NCI-H1930 (cell line): ENCODE measurements around the gene MPV17L.
A peak's percentile ranks its signal among the peaks of the same experiment; 100 is the strongest.
"Not testable (repeated sequence)": the region's sequence is repeated elsewhere in the genome, so short reads cannot be mapped to it uniquely, and the experiment has no call there.

Experiments
- DNase-seq, 2 experiments: peaks; one replicate each; lab custom pipeline; 2025; lab: John Stamatoyannopoulos, UW

The MPV17L gene

GRCh38 chr16:15395631-15396508 lies at the start of gene MPV17L:
Gene MPV17L (plus strand): TSS chr16:15395754. CDS start chr16:15395898, 144 bp downstream.
- DNase-seq, result peak; percentile 39 to 65

DNA sequence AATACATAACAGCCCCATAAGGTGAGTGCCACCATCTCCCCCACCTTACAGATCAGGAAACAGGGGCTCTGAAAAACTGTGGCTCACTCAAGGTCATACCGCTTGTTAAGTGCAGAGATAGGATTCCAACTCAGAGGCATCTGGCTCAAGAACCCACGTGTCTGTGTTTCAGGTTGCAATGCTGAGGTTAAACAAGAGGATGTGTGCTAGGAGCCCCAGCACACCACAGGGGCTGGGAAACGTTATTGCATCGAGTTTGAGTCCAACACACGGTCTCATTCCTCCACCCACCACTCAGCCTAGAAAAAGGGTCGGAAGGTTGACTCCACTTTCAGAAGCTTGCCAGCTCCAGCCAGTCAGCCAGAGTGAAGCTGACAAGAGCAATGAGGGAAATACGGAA lies 46.8 kb upstream of the MPV17L start:
- not testable (repeated sequence) for DNase-seq

DNA sequence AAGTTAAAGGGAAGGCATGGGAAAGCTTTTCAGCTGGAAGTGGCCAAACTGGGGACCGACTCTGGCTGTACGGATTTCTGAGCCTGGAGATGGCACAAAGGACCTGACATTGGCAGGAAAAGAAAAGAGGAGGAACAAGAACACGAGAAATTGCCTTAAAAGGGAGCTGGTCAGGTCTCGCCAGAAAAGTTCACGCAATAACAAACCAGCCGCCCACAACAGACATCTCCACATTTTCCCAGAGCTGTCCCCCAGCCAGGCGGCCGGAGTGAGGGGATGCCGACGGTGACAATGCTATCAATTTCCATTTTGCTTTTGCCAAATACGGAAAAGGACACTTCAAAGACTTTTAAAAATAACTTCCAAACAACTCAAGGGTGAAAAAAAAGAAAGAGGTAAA lies 44.3 kb upstream of the MPV17L start:
- DNase-seq, result not testable (repeated sequence)

- not testable (repeated sequence) for DNase-seq
Observed at GRCh38 chr16:15351745-15352144, 43.8 kb upstream of the MPV17L start.

DNA sequence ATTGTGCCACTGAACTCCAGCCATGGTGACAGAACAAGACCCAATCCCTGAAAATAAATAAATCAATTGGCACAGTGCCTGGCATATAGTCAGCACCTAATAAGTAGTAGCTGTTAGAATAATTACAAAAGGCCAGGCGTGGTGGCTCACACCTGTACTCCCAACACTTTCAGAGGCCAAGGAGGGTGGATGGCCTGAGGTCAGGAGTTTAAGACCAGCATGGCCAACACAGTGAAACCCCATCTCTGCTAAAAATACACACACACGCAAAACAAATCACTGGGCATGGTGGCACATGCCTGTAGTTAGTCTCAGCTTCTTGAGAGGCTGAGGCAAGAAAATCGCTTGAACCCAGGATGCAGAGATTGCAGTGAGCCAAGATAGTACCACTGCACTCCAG lies 42.7 kb upstream of the MPV17L start:
- not testable (repeated sequence) for DNase-seq

DNA sequence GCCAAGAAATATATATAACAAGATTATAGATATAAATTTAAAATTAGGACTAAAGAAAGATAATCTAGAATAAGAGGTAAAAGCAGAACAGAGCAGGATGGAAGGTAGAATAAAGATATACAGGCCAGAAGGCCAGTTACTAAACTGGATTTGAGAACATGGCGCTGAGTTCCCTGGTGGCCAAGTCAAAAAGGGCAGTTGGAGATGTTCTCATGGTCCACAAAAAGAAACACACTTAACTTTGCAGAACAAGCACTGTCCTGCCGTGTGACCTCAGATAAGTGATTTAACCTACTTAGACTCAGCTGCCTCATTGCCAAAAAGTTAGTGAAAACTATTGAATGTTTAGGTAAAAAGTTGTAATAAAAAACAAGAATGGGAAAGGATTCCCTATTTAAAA lies 40.7 kb upstream of the MPV17L start:
- not testable (repeated sequence) for DNase-seq

GRCh38 chr16:15357495-15357894 lies 38.1 kb upstream of the MPV17L start:
- not testable (repeated sequence) for DNase-seq

DNA sequence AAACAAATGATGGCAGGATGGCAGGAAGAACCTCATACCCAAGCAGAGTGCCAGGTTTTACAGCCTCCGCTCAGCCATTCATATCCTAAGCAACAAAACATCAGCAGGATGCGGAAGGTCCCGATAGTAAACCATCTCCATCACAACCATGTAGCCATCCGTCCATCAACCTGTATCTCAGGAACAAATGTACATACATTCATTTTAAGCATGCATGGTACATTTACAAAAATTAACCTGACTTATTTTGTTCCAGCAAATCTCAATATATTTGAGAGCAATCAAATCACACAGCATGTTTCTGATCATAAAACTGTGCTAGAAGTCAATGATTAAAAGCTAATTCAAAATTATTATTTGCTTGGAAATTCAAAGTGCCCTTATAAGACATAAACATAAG lies 17.4 kb upstream of the MPV17L start, which contains the start of gene NPIPA5:
Gene NPIPA5 (minus strand): TSS at position 101 of the 400 bp plus-strand sequence. CDS start 0 bp downstream, at position 101.
- DNase-seq, result not testable (repeated sequence)

- DNase-seq, result not testable (repeated sequence)
Observed at GRCh38 chr16:15382810-15383209, 12.7 kb upstream of the MPV17L start.

GRCh38 chr16:15388060-15388459 lies 7.5 kb upstream of the MPV17L start:
- DNase-seq, result not testable (repeated sequence)

GRCh38 chr16:15389916-15390315 lies 5.6 kb upstream of the MPV17L start:
- not testable (repeated sequence) for DNase-seq

DNA sequence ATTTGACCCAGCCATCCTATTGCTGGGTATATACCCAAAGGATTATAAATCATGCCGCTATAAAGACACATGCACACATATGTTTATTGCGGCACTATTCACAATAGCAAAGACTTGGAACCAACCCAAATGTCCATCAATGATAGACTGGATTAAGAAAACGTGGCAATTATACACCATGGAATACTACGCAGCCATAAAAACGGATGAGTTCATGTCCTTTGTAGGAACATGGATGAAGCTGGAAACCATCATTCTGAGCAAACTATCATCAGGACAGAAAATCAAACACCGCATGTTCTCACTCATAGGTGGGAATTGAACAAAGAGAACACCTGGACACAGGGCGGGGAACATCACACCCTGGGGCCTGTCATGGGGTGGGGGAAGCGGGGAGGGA lies 2.5 kb upstream of the MPV17L start:
- not testable (repeated sequence) for DNase-seq

GRCh38 chr16:15396509-15396829 lies 915 bp downstream of the MPV17L start:
- DNase-seq, result not testable (repeated sequence)

DNA sequence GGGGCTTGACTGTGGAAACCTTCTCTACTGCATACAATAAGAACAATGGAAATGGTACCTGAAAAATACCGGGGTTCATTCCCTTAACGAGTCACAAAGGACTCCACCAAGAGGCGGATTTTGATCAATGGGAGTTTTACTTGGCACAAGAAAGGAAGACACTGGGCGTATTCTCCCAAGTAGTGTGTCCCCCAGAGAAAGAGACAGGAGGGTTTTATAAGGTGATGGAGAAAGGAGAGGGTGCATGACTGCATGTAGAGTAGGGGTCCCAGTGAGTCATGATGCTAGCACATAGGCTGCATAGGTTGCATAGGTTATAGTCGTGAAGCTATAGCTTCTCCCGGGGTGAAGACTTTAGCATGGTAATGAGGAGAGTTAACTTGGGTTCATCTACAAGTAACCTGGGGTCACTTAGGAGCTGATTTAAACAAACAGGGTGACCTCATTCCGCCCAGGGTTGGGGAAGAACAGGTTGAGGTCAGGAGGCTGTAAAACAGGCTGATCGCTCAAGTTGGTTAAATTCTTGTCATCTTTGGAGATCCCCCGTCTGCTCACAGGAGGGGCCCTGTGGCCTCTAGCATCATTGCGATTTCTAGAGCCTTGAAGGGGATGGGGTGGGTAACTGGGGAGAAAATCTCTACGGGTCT lies 1.5 kb downstream of the MPV17L start:
- DNase-seq, result no peak

DNA sequence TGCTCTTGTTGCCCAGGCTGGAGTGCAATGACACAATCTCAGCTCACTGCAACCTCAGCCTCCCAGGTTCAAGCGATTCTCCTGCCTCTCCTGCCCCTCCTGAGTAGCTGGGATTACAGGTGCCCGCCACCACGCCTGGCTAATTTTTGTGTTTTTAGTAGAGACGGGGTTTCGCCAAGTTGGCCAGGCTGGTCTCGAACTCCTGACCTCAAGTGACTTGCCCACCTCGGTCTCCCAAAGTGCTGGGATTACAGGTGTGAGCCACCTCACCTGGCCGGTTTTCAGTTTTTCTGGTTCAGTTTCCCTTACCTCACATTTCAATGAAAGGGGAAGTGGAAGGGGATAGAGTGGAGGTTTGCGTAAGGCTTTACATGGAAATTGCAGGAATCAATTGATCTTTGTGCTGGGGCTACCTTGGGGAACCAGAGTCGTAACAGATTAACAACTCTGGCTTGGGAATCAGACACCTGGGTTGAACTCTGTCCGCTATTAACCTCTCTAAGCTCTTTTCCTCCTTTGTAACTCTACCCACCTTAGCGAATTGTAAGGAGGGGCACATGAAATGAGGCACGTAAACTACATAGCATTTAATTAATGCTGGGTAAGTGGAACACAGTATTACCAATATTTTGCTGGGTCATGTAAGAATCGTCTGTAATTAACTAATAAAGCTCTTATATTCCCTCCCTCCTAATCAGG lies 3.2 kb downstream of the MPV17L start:
- DNase-seq, result no peak

DNA sequence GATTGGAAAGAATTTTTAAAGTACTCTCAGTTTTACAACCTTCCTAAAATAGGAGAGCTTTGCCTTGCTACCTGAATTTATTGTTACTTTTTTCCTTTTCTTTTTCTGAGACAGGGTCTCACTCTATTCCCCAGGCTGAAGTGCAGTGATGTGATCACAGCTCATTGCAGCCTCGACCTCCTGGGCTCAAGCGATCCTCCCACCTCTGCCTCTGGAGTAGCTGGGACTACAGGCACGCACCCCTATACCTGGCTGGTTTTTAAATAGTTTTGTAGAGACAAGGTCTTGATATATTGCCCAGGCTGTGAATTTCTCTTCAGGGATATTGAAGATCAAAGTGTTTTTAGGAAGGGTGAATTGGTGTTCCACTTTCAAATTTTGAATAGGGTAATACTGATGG lies 3.8 kb downstream of the MPV17L start:
- DNase-seq, result no peak

GRCh38 chr16:15400314-15400713 lies 4.8 kb downstream of the MPV17L start:
- not testable (repeated sequence) for DNase-seq

GRCh38 chr16:15401972-15402371 lies 6.4 kb downstream of the MPV17L start:
- no peak for DNase-seq

GRCh38 chr16:15403392-15403995 lies 7.9 kb downstream of the MPV17L start:
- no peak for DNase-seq

- not testable (repeated sequence) for DNase-seq
Observed at GRCh38 chr16:15404091-15404490, 8.5 kb downstream of the MPV17L start.

DNA sequence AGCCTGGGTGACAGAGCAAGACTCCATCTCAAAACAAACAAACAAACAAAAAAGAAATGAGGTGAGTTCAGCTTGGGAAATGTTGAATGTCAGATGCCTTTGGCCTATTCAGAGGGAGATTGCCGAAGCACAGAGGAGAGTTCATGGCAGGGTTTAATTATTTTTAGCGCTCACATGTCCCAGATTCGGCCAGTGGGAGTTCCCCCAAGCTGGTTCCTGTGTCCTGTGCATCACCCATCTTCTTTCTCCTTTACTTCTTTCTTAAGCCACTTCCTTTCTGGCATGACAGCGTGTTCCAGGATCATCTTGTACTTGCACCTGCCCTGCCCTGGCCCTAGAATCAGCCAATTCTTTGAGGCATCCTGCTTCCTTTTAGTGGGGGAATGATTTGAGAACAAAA lies 9.2 kb downstream of the MPV17L start:
- DNase-seq, result no peak

DNA sequence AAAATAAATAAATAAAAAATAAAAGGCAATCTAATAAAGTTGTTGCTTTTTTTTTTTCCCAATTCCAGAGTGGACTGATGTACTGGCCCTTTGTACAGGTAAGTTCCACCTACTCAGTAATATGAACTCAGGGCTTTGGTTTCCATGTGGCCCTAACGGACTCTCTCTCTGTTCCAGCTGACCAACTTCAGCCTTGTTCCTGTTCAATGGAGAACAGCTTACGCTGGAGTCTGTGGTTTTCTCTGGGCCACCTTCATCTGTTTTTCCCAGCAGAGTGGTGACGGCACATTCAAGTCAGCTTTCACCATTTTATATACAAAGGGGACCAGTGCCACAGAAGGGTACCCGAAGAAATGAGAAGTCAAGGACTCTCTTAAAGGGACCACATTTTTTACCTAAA lies 12.2 kb downstream of the MPV17L start:
- not testable (repeated sequence) for DNase-seq
